DMS 273 (cell line): ENCODE measurements around the gene DNAJC5G.

Experiments
- DNase-seq: peaks from one replicate; lab custom pipeline; 2025; ENCODE audit not compliant: unreplicated experiment; lab: John Stamatoyannopoulos, UW

DNAJC5G gene

GRCh38 chr2:27275211-27276150, at the start of gene DNAJC5G:
DNAJC5G (plus strand) TSS chr2:27275433; CDS start chr2:27276729, 1,296 bp downstream.
- no peak for DNase-seq

GRCh38 chr2:27225526-27225925, 49.7 kb upstream of the DNAJC5G start:
- DNase-seq: no peak

GRCh38 chr2:27227501-27227900, 47.7 kb upstream of the DNAJC5G start:
- no peak for DNase-seq

- DNase-seq: no peak
Measured at GRCh38 chr2:27231921-27232320, 43.3 kb upstream of the DNAJC5G start.

GRCh38 chr2:27233341-27233740, 41.9 kb upstream of the DNAJC5G start:
- no peak for DNase-seq

- DNase-seq: no peak
Measured at GRCh38 chr2:27236136-27236535, 39.1 kb upstream of the DNAJC5G start.

- DNase-seq: no peak
Measured at GRCh38 chr2:27236626-27237025, 38.6 kb upstream of the DNAJC5G start.

- no peak for DNase-seq
Measured at GRCh38 chr2:27237341-27237945, 37.8 kb upstream of the DNAJC5G start.

- no peak for DNase-seq
Measured at GRCh38 chr2:27238976-27239375, 36.3 kb upstream of the DNAJC5G start.

GRCh38 chr2:27240406-27240805, 34.8 kb upstream of the DNAJC5G start:
- DNase-seq: no peak

- no peak for DNase-seq
Measured at GRCh38 chr2:27241761-27242613, 33.2 kb upstream of the DNAJC5G start.

- no peak for DNase-seq
Measured at GRCh38 chr2:27242614-27242951, 32.6 kb upstream of the DNAJC5G start.

GRCh38 chr2:27243391-27244130, 31.7 kb upstream of the DNAJC5G start:
- no peak for DNase-seq

- no peak for DNase-seq
Measured at GRCh38 chr2:27245116-27245515, 30.1 kb upstream of the DNAJC5G start.

- DNase-seq: no peak
Measured at GRCh38 chr2:27245626-27246025, 29.6 kb upstream of the DNAJC5G start.

- DNase-seq: no peak
Measured at GRCh38 chr2:27247893-27248292, 27.3 kb upstream of the DNAJC5G start.

GRCh38 chr2:27249159-27249890, 25.9 kb upstream of the DNAJC5G start:
- DNase-seq: peak; percentile 45

GRCh38 chr2:27249891-27250651, 25.2 kb upstream of the DNAJC5G start:
- peak; percentile 85 for DNase-seq

- no peak for DNase-seq
Measured at GRCh38 chr2:27250652-27251379, 24.4 kb upstream of the DNAJC5G start.
